Measurements from ENCODE around the gene SLC6A1.

GRCh38 chr3:10988991-10989484 lies 3.5 kb upstream of the SLC6A1 start:
- no peak for TF ChIP-seq CTCF (IDR thresholded peaks at IDR 0.05 in 2 of 3, conservative IDR thresholded peaks at IDR 0.05 in 1 of 3; ENCODE audit: borderline replicate concordance in 1 of 3, insufficient read depth in 1 of 3, low read depth in 2 of 3, low read length in 2 of 3)
- TF ChIP-seq YY1 (IDR thresholded peaks at IDR 0.05; ENCODE audit: extremely low read depth, insufficient replicate concordance, low read depth, low read length): no peak
- no peak for TF ChIP-seq JUND (IDR thresholded peaks at IDR 0.05)
- TF ChIP-seq EZH2phosphoT487 (IDR thresholded peaks at IDR 0.05; ENCODE audit: borderline replicate concordance): no peak
- TF ChIP-seq, protein P1, sequence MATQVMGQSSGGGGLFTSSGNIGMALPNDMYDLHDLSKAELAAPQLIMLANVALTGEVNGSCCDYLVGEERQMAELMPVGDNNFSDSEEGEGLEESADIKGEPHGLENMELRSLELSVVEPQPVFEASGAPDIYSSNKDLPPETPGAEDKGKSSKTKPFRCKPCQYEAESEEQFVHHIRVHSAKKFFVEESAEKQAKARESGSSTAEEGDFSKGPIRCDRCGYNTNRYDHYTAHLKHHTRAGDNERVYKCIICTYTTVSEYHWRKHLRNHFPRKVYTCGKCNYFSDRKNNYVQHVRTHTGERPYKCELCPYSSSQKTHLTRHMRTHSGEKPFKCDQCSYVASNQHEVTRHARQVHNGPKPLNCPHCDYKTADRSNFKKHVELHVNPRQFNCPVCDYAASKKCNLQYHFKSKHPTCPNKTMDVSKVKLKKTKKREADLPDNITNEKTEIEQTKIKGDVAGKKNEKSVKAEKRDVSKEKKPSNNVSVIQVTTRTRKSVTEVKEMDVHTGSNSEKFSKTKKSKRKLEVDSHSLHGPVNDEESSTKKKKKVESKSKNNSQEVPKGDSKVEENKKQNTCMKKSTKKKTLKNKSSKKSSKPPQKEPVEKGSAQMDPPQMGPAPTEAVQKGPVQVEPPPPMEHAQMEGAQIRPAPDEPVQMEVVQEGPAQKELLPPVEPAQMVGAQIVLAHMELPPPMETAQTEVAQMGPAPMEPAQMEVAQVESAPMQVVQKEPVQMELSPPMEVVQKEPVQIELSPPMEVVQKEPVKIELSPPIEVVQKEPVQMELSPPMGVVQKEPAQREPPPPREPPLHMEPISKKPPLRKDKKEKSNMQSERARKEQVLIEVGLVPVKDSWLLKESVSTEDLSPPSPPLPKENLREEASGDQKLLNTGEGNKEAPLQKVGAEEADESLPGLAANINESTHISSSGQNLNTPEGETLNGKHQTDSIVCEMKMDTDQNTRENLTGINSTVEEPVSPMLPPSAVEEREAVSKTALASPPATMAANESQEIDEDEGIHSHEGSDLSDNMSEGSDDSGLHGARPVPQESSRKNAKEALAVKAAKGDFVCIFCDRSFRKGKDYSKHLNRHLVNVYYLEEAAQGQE (IDR thresholded peaks at IDR 0.05; ENCODE audit: low read depth): no peak
- TF ChIP-seq TCF7L2 (IDR thresholded peaks at IDR 0.05; ENCODE audit: borderline replicate concordance, extremely low read depth, insufficient read depth, insufficient read length): no peak

Data from HCT116 (cell line).